Neural crest cell (in vitro differentiated cells): ENCODE data around the gene ASXL3. TPM values are rescaled to one million over a fixed set of nuclear protein-coding genes. Genes with fewer than 3 reads are reported as not detected.

Experiments
- DNase-seq: peaks from one replicate; pipeline ENCODE4 v3.0.0; 2021; ENCODE audit warnings: low read depth, mixed read lengths, low spot score
- H3K27ac Mint-ChIP-seq: one replicate; pipeline ENCODE4 v1.8.0; 2021; ENCODE audit warnings: mild to moderate bottlenecking, mixed read lengths; ENCODE audit not compliant: unreplicated experiment
- H3K27me3 Mint-ChIP-seq: 2 replicates; pipeline ENCODE4 v1.8.0; 2021; ENCODE audit warnings: low read depth, mild to moderate bottlenecking, mixed read lengths
- H3K36me3 Mint-ChIP-seq: 2 replicates; pipeline ENCODE4 v1.8.0; 2021; ENCODE audit warnings: low read depth, mild to moderate bottlenecking, mixed read lengths
- H3K4me1 Mint-ChIP-seq: 2 replicates; pipeline ENCODE4 v1.8.0; 2021; ENCODE audit warnings: mixed read lengths
- H3K4me3 Mint-ChIP-seq: one replicate; pipeline ENCODE4 v1.8.0; 2021; ENCODE audit warnings: mild to moderate bottlenecking, mixed read lengths
- H3K9me3 Mint-ChIP-seq: 2 replicates; pipeline ENCODE4 v1.8.0; 2021; ENCODE audit warnings: mixed read lengths
- total RNA-seq: library from RNA; stranded (reverse); gene quantifications from 2 replicates; pipeline ENCODE4 v1.2.1, GENCODE V29; 2021
- TF ChIP-seq, protein P1 (sequence below): fragments of 200-600 bp; sonication (generic); conservative IDR thresholded peaks from 2 replicates; pipeline ENCODE4 v1.5.0; 2021; ENCODE audit warnings: antibody characterized with exemption, mild to moderate bottlenecking

The ASXL3 gene
- total RNA-seq, 1 donor from 2014 or later = 14.5 TPM

DNA sequence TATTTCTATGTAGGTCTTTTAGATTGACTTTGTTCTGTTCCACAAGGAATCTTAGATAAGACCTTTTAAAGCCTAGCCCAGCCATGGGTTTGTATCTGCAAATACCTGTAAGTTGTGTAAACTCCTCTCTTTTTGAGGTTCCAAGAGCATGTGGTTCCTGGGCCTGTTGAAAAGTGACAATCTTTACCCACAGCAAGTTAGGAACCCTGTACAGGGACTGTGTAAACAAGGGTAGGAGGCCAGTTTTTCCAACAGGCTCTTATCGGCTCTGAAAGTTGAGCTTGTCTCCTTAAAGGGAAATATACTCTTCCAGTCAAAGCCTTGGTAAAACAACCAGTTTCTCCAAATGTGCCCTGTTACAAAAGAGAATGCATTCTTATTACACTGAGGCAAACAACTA is 15.3 kb upstream of the ASXL3 start:
- no peak for DNase-seq
- TF ChIP-seq, protein P1, sequence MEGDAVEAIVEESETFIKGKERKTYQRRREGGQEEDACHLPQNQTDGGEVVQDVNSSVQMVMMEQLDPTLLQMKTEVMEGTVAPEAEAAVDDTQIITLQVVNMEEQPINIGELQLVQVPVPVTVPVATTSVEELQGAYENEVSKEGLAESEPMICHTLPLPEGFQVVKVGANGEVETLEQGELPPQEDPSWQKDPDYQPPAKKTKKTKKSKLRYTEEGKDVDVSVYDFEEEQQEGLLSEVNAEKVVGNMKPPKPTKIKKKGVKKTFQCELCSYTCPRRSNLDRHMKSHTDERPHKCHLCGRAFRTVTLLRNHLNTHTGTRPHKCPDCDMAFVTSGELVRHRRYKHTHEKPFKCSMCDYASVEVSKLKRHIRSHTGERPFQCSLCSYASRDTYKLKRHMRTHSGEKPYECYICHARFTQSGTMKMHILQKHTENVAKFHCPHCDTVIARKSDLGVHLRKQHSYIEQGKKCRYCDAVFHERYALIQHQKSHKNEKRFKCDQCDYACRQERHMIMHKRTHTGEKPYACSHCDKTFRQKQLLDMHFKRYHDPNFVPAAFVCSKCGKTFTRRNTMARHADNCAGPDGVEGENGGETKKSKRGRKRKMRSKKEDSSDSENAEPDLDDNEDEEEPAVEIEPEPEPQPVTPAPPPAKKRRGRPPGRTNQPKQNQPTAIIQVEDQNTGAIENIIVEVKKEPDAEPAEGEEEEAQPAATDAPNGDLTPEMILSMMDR = no peak
- Mint-ChIP-seq H3K4me3 (no peak overlapping the region), H3K9me3 (peaks cover 12% of the 10 kb centered on the region), H3K4me1 (peaks cover 7% of the 10 kb centered on the region), H3K27me3 (no peaks in the 10 kb centered on the region), H3K36me3 (peaks cover 12% of the 10 kb centered on the region), H3K27ac (no peak overlapping the region)

DNA sequence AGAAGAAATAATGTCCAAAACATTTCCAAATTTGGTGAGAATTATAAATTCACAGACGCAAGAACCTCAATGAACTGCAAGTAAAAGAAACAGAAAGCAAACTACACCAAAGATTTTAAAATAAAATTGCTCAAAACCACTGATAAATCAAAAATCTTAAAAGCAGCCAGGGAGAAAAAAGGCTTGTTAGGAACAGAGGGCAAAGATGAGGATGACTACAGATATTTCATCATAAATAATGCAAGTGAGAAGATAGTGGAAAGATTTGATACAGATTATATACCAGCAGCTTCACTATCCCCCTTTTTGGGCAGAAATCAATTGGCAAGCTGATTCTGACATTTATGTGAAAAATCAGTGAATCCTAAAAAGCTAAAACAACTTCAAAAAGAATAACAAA is 10.3 kb upstream of the ASXL3 start:
- peaks cover 12% of the 10 kb centered on the region for H3K4me1 Mint-ChIP-seq
- no peaks in the 10 kb centered on the region for H3K27me3 Mint-ChIP-seq
- no peak for DNase-seq
- H3K9me3 Mint-ChIP-seq = peaks cover 14% of the 10 kb centered on the region
- H3K4me3 Mint-ChIP-seq = no peak overlapping the region
- TF ChIP-seq, protein P1 = no peak
- no peak overlapping the region for H3K27ac Mint-ChIP-seq
- peaks cover 12% of the 10 kb centered on the region for H3K36me3 Mint-ChIP-seq

DNA sequence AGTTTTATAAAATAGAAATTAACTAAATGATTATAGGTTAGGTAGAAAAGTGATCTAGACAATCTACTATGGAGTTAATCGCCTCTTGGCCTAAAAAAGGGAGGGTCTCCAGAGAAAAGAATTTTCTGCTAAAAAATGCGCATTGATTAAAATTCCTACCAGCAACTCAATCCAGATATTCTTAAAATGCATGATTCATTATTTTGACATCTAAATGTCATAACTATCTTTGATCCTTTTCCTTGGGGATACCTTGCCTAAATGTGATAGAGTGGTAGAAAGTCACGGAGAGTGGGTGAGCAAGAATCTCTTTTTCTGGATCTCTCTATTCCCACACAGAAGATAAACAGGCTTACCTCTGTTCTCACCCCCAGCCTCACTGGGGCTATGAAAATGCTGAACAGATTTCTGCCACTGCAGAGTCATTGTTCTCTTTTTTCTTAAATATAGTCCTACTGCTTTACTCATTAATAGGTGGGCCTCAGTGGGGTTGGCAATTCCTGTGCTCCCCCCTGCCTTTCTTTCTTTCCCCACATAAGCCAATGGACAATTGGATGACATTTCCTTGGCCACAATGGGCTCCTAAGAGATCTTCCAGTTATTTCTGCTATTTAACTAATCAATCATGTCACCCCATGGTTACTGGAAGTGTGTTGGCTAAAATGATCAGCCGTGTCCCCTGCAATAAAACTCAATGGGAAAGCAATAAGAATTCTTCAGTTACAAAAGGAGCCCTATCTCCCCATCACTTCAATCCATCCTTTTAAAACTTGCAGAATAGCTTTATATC is 5.8 kb upstream of the ASXL3 start:
- Mint-ChIP-seq H3K27me3 (peaks cover 2% of the 10 kb centered on the region), H3K4me3 (no peak overlapping the region), H3K4me1 (peaks cover 29% of the 10 kb centered on the region), H3K9me3 (peaks cover 7% of the 10 kb centered on the region), H3K27ac (no peak overlapping the region), H3K36me3 (peaks cover 5% of the 10 kb centered on the region)
- no peak for DNase-seq
- TF ChIP-seq, protein P1 = no peak

DNA sequence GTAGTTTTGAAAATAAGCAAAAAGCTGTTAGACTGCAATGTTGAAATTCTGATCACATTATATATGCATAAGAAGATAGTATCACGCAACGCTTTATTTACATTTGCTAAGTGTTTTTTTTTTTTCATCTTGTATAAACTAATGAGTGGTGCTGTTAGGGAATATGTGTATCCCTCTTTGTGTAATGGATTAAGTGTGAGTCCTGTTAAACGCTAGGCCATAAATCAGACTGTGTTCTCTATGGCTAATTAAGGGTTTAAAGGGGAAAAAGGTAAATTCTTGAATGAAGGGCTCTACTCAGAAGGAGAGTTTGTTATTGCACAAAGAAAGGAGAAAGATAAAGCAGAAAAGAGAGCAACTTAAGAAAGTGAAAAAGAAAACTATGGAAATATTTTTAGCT is 4.8 kb upstream of the ASXL3 start:
- Mint-ChIP-seq H3K27ac (no peak overlapping the region), H3K4me1 (peaks cover 35% of the 10 kb centered on the region), H3K27me3 (peaks cover 8% of the 10 kb centered on the region), H3K9me3 (no peaks in the 10 kb centered on the region), H3K4me3 (peak overlapping the region; percentile 48), H3K36me3 (no peaks in the 10 kb centered on the region)
- TF ChIP-seq, protein P1 = no peak
- DNase-seq = no peak

DNA sequence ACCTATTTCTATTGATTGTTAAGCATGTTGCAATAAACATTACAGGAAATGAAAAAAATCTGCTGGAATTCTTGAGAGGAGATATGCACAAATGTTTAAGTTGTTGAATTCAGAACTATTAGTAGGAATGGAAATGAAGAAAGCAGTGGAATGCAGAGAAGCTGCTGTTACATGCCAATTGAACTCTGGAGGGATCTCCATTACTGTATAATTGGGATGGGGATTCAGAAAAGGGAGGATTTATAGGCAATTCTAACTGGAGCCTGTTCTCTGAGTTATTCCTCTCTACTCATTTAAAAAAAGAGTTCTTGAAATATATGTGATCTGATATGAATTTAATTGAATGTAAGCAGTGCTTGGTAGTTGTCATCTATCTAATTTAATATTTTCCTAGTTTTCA is 2.6 kb upstream of the ASXL3 start:
- Mint-ChIP-seq H3K9me3 (no peaks in the 10 kb centered on the region), H3K27ac (no peak overlapping the region), H3K4me1 (peaks cover 35% of the 10 kb centered on the region), H3K27me3 (peaks cover 8% of the 10 kb centered on the region), H3K4me3 (peak overlapping the region; percentile 44), H3K36me3 (no peaks in the 10 kb centered on the region)
- TF ChIP-seq, protein P1 = no peak
- no peak for DNase-seq
